Left renal cortex interstitium (tissue), 4 donors: ENCODE data around the gene PLAC8L1. TPM values are rescaled to one million over a fixed set of nuclear protein-coding genes. Genes with fewer than 3 reads are reported as not detected.
A peak's percentile ranks its signal among the peaks of the same experiment; 100 is the strongest.
"Not testable (repeated sequence)": the region's sequence is repeated elsewhere in the genome, so short reads cannot be mapped to it uniquely, and the experiment has no call there.

Experiments
- DNase-seq, 4 donors: peaks; one replicate each; pipeline ENCODE4 v3.0.0-alpha.2; 2013; ENCODE audit warnings: low read depth in 4 of 4, low spot score in 2 of 4, missing footprints in 1 of 4
- polyA plus RNA-seq, 4 donors: library from polyadenylated mRNA; unstranded; fragments of 120-200 nt; gene quantifications; one replicate each; pipeline ENCODE4 v1.2.1, GENCODE V29; 2013; ENCODE audit not compliant: insufficient read length in 4 of 4

PLAC8L1 gene
- 1 to 10 TPM in 2 of 4 donors, under 1 TPM in 2; 0.38 to 2.6 (median 1.3) TPM for polyA plus RNA-seq

- DNase-seq, result no peak
These were observed at the start of gene PLAC8L1 for GRCh38 chr5:146105477-146105876. TSS of gene PLAC8L1 (minus strand) at chr5:146105577. CDS start at chr5:146104311, 1,266 bp downstream.

GRCh38 chr5:146151970-146152369 is 46.6 kb upstream of the PLAC8L1 start:
- no peak for DNase-seq

GRCh38 chr5:146137967-146138403 is 32.6 kb upstream of the PLAC8L1 start:
- no peak for DNase-seq

- peak in 2 of 4 donors; percentile 11 to 16 for DNase-seq
These were observed 25.2 kb upstream of the PLAC8L1 start for GRCh38 chr5:146130440-146131045.

GRCh38 chr5:146126068-146126467 is 20.7 kb upstream of the PLAC8L1 start:
- no peak for DNase-seq

GRCh38 chr5:146124580-146124979 is 19.2 kb upstream of the PLAC8L1 start:
- DNase-seq, result no peak

- not testable (repeated sequence) for DNase-seq
These were observed 16.1 kb upstream of the PLAC8L1 start for GRCh38 chr5:146121451-146121850.

- no peak for DNase-seq
These were observed 12.9 kb upstream of the PLAC8L1 start for GRCh38 chr5:146118322-146118721.

- DNase-seq, result not testable (repeated sequence)
These were observed 11.8 kb upstream of the PLAC8L1 start for GRCh38 chr5:146117216-146117615.

- no peak for DNase-seq
These were observed 11.0 kb upstream of the PLAC8L1 start for GRCh38 chr5:146116361-146116760.

GRCh38 chr5:146112476-146112875 is 7.1 kb upstream of the PLAC8L1 start:
- no peak for DNase-seq

GRCh38 chr5:146111409-146111808 is 6.0 kb upstream of the PLAC8L1 start:
- no peak for DNase-seq

- DNase-seq, result no peak
These were observed 4.0 kb upstream of the PLAC8L1 start for GRCh38 chr5:146109379-146109778.

- DNase-seq, result not testable (repeated sequence)
These were observed 3.5 kb upstream of the PLAC8L1 start for GRCh38 chr5:146108870-146109269.

GRCh38 chr5:146107901-146108300 is 2.5 kb upstream of the PLAC8L1 start:
- no peak for DNase-seq

GRCh38 chr5:146103594-146103993 is 1.8 kb downstream of the PLAC8L1 start:
- DNase-seq, result no peak

GRCh38 chr5:146101646-146102045 is 3.7 kb downstream of the PLAC8L1 start:
- no peak for DNase-seq

GRCh38 chr5:146098047-146098446 is 7.3 kb downstream of the PLAC8L1 start:
- DNase-seq, result no peak

GRCh38 chr5:146091881-146092280 is 13.5 kb downstream of the PLAC8L1 start:
- DNase-seq, result no peak

GRCh38 chr5:146089287-146089686 is 16.1 kb downstream of the PLAC8L1 start:
- DNase-seq, result no peak

GRCh38 chr5:146088098-146088497 is 17.3 kb downstream of the PLAC8L1 start:
- no peak for DNase-seq

GRCh38 chr5:146084376-146084775 is 21.0 kb downstream of the PLAC8L1 start:
- no peak for DNase-seq

- DNase-seq, result no peak
These were observed 22.6 kb downstream of the PLAC8L1 start for GRCh38 chr5:146082798-146083197.
